ENCODE measurements around the gene TSEN54. TPM values are rescaled to one million over a fixed set of nuclear protein-coding genes. Genes with fewer than 3 reads are reported as not detected.

Gene TSEN54
- total RNA-seq, 1 experiment from 2014 or later = 42.6 TPM

DNA sequence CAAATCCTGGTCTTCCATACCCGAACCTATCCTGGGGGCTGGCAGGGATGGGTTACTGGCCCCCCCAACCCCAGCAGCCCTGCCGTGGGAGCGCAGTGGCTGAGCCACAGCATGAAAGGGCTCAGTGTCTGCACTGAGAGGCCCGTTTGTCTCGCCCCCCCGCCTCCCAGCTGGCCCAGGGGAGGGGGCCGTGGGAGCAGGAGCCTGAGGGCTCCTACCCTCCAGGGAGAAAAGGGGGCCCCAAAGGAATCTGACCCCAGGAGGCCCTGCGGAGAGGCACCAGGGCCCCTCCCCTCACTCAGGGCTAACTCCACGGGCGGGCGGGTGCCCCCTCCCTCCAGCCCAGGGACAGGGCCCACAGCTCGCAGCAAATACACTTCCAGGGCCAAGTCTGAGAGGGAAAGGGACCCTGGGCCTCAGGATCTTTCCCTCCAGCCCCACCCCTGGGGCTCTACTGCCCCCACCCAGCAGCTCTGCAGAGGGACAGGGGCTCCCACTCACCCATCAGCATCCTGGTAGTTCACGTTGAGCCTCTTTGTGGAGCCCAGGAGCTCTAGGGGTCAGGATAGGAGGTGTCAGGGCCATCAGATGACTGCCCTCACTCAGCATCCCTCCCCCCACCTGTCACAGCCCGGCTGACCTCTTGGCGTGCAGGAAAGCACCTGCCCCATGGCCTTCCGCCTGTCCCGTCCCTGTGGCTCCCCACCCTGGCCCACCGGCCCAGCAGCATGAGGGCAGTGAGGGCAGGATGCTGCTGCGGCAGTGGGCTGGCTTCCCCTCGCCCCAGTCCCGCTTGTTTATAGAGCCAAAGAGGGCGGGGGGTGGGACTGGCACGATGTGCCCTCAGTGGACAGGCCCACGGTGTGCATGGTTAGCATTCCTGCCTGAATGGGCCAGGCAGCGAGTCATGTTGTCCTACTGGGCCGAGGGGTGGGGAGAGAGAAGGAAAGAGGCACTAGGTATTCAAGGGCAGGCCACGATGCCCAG, 8.3 kb upstream of the TSEN54 start:
- no peak overlapping the region for H3K4me3 ChIP-seq
- BruUV-seq (replicated peaks) = no TSS peak
- no peak overlapping the region for H3K4me2 ChIP-seq
- intact Hi-C loops (cut with micrococcal nuclease; ENCODE audit: unreplicated experiment) = no loop called here
- TF ChIP-seq EZH2 (IDR thresholded peaks at IDR 0.05; ENCODE audit: low read depth) (no peak), CTCF (conservative IDR thresholded peaks at IDR 0.05) (no peak)
- H3K27me3 ChIP-seq (ENCODE audit: insufficient read depth, low read depth) = no peaks in the 10 kb centered on the region
- no peaks in the 10 kb centered on the region for H3K79me2 ChIP-seq (ENCODE audit: low read depth)
- H4K20me1 ChIP-seq (ENCODE audit: insufficient read depth) = peaks cover 15% of the 10 kb centered on the region
- peaks cover 9% of the 10 kb centered on the region; the same call in 1 of the 2 replicates for H3F3A ChIP-seq (ENCODE audit: insufficient read depth, low read depth)
- H3K36me3 ChIP-seq (ENCODE audit: low read depth) = no peaks in the 10 kb centered on the region
- DNase-seq = no peak
- H2AFZ ChIP-seq = no peak overlapping the region
- H3K27ac ChIP-seq = no peak overlapping the region
- ChIA-PET CTCF (no interaction called here), POLR2A (ENCODE audit: unreplicated experiment) (no interaction called here)
- H3K9me2 ChIP-seq (ENCODE audit: insufficient read depth) = no peaks in the 10 kb centered on the region
- H3K9me3 ChIP-seq (ENCODE audit: insufficient read depth, low read depth) = no peaks in the 10 kb centered on the region
- H3K4me1 ChIP-seq (replicated peaks; ENCODE audit: insufficient read depth) = peaks cover 16% of the 10 kb centered on the region

GRCh38 chr17:75508931-75509361, 7.4 kb upstream of the TSEN54 start:
- Histone ChIP-seq H3K4me1 (replicated peaks; ENCODE audit: insufficient read depth) (peaks cover 26% of the 10 kb centered on the region), H3K9me2 (ENCODE audit: insufficient read depth) (no peaks in the 10 kb centered on the region), H4K20me1 (ENCODE audit: insufficient read depth) (peaks cover 18% of the 10 kb centered on the region), H3F3A (ENCODE audit: insufficient read depth, low read depth) (peaks cover 19% of the 10 kb centered on the region; the same call in 1 of the 2 replicates), H3K36me3 (ENCODE audit: low read depth) (no peaks in the 10 kb centered on the region), H3K4me3 (no peak overlapping the region), H3K27me3 (ENCODE audit: insufficient read depth, low read depth) (no peaks in the 10 kb centered on the region), H2AFZ (no peak overlapping the region), H3K9me3 (ENCODE audit: insufficient read depth, low read depth) (no peaks in the 10 kb centered on the region), H3K27ac (no peak overlapping the region), H3K79me2 (ENCODE audit: low read depth) (peaks cover 7% of the 10 kb centered on the region), H3K4me2 (no peak overlapping the region)
- ChIA-PET CTCF (no interaction called here), POLR2A (ENCODE audit: unreplicated experiment) (no interaction called here)
- intact Hi-C loops (cut with micrococcal nuclease; ENCODE audit: unreplicated experiment) = no loop called here
- no TSS peak for BruUV-seq (replicated peaks)
- TF ChIP-seq CTCF (conservative IDR thresholded peaks at IDR 0.05) = no peak
- no peak for TF ChIP-seq EZH2 (IDR thresholded peaks at IDR 0.05; ENCODE audit: low read depth)
- no peak for DNase-seq

DNA sequence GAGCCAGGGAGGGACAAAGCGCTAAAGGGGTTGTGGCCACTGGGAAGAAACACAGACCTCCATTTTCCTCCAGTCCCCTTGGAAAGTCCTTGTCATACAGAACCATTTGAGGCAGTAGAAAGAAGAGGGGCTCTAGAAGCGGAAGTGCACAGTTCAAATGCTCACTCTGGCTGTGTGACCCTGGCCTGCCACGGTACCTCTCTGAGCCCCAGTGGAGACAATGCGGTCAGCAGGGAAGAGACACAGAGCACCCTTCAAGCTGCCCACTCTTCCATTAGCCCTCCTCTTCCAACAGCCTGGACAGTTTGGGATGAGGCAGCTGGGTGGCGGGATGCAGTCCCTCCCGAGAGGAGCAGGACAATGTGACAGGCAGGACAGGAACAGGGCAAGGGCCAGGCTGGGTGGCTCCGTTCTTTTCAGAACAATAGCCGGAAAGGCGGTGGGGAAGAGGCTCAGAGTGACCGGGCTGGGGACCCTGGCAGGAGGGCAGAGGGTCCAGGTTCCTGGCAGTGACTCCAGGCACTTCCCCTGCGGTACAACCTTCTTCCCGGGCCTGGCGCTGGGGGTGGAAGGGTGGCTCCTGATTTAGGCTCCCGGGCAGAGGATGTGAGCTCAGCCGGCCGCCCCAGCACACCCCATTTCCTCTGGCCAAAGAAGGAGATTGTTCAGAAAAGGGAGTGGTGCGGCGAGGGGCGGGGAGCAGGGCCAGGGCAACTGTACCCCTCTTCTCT, 6.6 kb upstream of the TSEN54 start:
- TF ChIP-seq EZH2 (IDR thresholded peaks at IDR 0.05; ENCODE audit: low read depth) = no peak
- intact Hi-C loops (cut with micrococcal nuclease; ENCODE audit: unreplicated experiment) = loop anchor here (10.0 kb wide), 1 partner anchor 245 kb away; the partner anchor contains the start of genes GGA3 and MRPS7
- Histone ChIP-seq H3K36me3 (ENCODE audit: low read depth) (no peaks in the 10 kb centered on the region), H3K9me2 (ENCODE audit: insufficient read depth) (no peaks in the 10 kb centered on the region), H3K9me3 (ENCODE audit: insufficient read depth, low read depth) (no peaks in the 10 kb centered on the region), H3K79me2 (ENCODE audit: low read depth) (peaks cover 11% of the 10 kb centered on the region), H3K4me3 (no peak overlapping the region), H4K20me1 (ENCODE audit: insufficient read depth) (peaks cover 18% of the 10 kb centered on the region), H3F3A (ENCODE audit: insufficient read depth, low read depth) (peaks cover 21% of the 10 kb centered on the region; the same call in 1 of the 2 replicates), H3K4me1 (replicated peaks; ENCODE audit: insufficient read depth) (peaks cover 33% of the 10 kb centered on the region), H3K4me2 (no peak overlapping the region), H2AFZ (no peak overlapping the region), H3K27ac (no peak overlapping the region), H3K27me3 (ENCODE audit: insufficient read depth, low read depth) (no peaks in the 10 kb centered on the region)
- no peak for DNase-seq
- POLR2A ChIA-PET (ENCODE audit: unreplicated experiment) = no interaction called here
- no TSS peak for BruUV-seq (replicated peaks)
- CTCF ChIA-PET = no interaction called here

Data from PC-9 (cell line).